EL (cell line): ENCODE data around the gene ATP8B3.

Source experiments
- DNase-seq: peaks from one replicate; pipeline ENCODE4 v3.0.0-alpha.2; 2016

The ATP8B3 gene

DNA sequence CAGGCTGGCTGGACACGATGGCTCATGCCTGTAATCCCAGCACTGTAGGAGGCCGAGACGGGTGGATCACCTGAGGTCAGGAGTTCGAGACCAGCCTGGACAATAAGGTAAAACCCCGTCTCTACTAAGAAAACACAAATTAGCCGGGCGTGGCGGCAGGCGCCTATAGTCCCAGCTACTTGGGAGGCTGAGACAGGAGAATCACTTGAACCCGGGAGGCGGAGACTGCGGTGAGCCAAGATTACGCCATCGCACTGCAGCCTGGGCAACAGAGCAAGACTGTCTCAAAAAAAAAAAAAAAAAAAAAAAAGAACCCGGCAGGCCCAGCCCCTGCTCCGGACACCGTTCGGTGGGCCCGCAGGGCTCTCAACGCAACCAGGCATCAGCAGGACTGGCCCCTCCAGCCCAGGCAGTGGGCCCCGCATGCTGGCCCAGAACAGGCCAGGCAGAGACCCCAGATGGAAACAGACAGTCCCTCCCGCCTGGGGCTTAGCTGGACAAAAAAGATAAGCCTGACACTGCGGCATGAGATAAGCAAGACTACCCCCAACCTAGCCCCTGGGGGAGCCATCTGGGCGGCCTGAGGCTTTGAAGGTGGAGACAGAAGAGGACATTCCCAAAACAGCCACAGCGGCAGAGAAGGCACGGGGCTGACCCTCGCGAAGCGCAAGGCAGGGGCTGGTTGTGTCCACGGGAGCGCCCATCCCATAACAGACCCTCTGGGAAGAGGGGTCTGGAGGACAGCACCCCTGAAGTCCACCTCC lies 24.6 kb upstream of the ATP8B3 start:
- no peak for DNase-seq

DNA sequence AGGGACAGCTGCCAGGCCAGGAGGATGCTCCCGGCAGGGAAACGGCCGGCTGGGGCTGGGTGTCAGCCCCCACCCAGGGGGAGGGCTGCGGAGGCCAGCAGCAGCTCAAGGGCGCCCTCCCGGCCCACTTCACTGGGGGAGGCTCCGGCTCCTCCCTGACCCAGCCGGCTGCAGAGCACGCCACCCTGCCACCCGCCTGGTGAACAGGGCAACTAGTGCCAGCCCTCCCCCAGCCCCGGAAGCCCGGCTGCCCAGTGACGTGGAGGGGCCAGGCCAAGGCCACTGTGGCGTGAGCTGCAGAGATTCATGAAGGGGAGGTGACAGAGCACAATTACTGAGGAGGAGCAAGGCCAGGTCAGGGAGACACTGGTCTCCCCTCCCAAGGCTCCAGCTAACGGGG lies 21.5 kb upstream of the ATP8B3 start:
- DNase-seq: no peak

DNA sequence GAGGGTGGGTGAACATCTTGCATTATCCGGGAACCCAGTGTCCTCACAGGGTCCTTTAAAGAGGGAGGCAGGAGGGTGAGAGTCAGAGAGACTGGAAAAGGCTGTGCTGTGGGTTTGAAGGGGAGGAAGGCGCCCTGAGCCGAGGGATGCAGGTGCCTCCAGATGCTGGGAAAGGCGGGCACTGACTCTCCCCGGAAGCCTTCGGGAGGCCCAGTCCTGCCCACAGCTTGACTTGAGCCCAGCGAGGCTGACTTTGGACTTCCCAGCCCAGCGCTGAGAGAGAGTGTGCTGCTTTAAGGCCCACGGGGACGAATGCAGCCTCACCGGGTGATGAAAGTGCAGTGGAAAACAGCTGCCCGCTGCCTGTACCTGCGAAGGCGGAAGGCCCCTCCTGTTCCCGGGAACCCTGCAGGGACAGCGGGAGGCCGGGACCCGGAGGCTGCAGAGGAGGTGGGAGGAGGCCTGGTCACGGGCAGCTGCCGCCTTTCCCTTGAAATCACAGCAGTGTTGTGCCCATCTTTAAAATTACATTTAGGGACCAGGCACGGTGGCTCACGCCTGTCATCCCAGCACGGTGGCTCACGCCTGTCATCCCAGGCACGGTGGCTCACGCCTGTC lies 20.1 kb upstream of the ATP8B3 start:
- DNase-seq: no peak

DNA sequence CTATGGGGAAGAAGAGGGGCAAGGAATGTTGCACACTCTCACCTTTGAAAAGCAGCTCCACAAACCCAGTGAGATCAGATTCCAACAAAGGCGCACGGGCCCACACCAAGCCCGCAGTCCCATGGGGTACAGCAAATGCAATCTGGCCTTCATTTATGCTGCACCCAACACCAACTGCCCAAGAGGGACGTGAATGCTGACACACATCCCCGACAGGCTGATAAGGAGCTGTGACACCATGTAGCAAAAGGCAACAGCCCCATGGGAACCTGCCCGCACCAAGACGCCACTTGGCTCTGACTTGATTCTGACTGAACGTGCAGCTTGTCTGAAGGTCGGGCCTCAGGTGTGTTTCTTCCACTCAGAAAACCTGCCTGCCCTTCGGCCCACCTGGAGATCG lies 18.9 kb upstream of the ATP8B3 start:
- DNase-seq: no peak

DNA sequence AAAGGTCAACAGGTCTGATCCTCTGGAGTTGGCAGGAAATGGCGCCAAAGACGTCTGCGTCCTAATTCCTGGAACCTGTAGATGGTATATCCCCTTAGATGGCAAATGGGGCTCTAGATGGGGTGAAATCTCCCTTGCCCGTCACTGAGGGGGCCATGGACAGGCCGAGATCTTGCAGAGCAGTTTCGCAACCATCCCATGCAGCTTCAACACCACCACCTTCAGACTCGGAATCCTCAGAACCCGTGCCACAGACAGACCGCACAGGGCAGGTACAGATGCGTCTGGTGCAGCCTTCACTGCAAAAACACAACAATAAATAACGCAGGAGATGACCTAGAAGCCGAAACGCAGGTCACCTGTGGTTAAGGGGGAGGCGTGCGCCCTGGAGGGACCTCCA lies 18.5 kb upstream of the ATP8B3 start:
- DNase-seq: no peak

DNA sequence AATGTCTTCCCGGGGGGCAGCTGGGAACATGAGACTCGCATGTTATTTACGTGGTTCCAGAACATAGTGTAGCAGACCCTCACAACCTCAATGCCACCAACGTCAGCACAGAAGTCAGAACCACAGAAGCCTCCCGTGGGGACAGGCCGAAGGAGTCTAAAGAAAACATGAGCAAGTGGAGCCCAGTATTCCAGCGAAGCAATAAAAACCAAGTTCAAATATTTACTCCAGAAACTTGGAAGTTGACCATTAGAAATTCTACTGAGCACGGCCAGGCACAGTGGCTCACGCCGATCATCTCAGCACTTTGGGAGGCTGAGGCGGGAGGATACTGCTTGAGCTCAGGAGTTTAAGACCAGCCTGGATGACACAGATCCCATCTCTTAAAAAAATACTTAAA lies 17.9 kb upstream of the ATP8B3 start:
- no peak for DNase-seq

DNA sequence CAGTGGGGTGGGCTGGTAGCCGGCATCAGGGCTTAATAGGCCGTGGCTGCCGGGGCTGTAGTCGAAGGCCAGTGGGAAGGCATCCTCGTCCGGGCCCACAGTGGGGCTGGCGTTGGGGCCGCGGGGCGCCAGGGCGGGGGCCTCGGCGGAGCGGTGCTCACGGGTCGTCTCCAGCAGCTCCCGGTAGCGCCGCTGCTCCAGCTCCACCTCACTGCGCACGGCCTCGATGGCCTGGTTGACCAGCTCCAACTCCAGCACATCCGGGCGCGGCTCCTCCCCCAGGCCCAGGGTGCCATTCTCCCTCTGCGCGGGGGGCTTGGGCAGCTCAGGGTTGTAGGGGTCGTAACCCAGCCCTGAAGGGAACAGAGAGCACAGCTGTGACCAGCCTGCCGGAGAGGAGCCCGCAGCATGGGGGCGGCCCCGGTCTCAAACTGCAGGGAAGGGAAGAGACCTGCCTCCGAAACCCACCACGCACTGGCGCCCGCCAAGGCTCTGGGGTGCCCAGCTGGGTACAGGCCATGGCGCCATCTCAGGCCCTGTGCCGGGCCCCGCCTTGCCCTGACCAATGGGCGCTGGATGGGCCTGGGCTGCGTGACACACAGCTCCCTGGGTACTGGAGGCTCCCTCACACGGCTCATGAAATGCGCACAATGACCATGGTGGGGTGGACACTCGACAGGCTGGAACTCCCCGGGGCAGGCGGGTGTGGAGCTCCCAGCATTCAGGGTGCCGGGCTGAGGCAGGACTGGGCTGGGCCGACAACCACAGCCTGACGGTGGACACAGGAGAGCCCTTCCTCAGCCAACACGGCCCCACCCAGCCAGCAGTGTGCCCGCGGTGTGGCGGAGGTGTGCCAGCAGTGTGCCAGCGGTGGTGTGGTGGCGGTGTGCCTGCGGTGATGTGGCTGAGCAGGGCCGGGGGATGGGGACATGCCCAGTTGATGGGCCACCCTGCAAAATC lies 16.5 kb upstream of the ATP8B3 start:
- no peak for DNase-seq

DNA sequence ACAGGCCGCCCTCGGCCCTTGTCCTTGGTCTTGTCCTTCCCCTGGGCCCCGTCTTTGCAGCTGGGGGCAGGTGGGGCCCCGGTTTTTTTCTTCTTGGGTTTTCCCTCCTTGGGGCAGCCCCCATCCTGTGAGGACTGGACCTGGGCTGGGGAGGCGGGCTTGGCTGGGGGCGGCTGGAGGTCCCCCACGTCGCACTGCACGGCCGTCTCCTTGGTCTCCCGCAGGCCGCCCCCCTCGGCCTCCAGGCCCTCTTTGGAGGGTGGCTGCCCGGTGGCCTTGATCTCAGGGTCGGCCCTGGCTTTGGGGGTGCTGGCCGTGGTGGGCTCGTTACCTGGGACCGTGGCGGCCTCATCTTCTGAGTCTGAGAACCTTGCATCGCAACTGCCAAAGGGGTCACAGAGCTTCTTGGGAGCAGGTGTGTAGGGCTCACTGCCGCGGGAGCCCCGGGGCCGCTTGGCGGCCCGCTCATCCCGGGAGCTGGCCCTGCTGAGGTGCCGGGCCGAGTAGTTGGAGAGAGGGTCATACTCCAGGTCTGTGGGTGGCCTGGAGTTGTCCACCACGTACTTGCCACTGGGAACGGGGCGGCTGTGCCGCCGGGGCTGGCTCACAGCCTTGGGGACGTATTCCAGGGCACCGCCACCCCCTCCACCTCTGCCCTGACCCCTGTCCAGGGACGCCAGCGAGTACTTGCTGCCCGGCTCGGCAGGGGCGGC lies 15.6 kb upstream of the ATP8B3 start:
- no peak for DNase-seq

DNA sequence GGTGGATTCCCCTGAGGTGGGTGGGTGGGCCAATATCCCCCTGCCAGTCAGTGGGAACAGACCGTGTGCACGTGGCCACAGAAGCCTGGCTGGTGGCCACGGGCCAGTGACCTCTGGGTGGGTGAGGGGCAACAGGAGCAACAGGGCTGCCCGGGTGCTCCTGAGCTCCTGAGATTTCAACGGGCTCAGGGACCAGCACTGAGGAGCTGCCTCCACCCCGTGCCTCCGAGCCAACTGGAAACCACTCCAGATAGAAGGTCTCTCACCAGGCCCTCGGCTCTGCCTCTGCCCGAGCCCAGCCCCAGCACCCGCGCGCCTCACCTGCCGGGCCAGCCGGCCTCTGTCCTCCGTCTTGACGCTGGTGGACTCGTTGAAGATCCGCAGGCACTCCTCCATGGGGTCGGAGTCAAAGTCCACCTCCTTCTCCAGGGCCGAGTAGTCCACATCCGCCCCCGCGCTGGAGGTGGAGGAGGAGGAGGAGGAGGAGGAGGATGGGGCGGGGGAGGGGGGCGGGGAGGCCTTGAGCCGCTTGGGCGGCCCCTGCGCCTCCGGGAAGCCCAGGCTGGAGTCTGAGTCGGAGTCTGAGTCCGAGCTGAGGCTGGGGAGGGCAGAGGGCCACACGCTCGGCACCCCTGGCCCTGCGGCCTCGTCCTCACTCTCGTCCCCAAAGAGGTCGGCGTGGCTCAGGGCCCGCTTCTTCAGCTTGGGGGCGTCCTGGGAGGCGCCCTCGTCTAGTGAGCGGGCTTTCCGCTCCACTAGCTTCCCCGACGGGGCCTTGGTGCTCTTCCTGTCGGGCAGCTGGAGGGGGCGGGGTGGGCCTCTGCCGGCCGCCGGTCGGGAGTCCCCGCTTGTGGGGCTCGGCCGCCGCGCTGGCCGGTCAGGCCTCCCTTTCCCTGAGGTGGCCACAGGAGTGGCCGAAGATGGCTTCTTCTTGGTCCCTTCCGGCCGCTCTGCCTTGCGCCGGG lies 14.8 kb upstream of the ATP8B3 start:
- DNase-seq: no peak

DNA sequence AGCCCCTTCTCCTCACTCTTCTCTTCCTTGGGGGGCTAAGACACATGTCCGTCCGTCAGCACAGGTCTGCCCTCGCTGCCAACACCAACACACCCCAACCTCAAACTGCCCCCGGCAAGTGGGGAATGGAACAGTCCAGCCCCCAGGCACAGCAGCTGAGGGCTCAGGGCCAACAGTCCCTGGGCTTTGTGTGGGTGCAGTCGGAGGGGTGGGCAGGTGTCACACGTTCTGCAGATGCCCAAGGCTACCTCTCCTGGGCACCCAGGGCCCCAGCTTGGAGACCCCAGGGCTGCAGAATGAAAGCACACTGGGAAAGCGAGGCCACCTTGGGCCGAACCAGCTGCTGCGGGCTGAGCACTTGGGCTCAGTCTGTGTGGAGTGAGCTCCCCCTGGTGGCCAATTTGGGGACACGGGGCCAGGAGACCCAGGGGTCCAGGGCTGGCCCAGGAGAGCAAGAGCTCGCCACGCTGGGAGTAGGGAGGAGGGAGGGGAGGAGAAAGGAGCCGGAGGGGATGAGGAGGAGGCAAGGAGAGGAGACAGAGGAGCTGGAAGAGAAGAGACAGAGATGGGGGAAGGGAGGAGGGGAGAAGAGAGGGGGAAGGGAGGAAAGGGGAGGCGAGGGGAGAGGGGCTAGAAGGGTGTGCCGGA lies 14.0 kb upstream of the ATP8B3 start:
- peak; percentile 65 for DNase-seq

DNA sequence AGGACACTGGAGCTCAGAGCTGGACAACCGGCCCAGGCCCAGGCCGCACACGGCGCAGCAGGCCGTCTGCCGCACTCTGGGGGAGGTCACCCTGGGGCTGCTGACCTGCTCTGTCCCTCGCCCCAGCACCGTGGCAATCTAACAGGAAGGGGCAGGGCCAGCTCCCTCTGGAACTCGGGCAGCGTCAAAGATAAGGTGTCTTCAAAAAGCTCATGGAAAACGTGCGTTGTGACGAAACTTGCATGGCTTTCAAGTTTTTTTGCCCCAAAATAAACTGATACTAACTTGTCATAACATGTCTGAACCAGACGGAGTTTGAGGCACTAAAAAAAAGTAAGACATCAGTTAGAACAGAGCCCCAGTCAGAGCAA lies 12.2 kb upstream of the ATP8B3 start:
- DNase-seq: no peak

DNA sequence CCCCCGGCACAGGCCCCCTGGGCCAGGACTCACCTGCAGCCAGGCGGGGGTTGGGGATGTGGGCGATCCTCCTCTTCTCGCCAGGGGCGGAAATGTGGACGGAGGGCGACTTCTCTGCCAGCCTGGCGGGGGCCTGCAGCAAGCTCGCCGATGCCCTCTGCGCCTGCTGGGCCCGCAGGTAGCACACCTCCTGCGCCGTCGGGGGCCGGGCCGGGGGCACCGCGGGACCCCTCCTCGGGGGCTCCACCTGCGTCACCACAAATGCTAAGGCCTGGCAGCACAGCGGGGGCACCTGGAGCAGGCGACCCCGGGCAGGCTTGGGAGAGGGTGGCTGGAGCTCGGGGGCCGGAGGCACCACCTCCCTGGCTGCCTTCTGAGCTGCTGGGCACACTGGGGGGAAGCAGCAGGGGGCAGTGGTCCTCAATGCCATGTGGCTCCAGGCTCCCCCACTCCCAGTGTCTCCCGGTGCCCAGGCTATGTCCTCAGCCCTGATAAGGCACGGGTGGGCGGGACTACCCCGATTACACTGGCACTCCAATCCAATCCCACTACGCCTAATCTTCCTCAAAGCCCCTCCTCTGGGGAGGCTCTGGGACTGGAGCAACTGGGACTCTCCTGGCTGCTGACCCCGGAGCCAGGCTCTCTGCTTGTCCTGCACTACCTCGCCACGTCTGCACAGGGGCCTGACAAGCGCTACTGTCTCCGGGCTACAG lies 11.6 kb upstream of the ATP8B3 start:
- DNase-seq: no peak

DNA sequence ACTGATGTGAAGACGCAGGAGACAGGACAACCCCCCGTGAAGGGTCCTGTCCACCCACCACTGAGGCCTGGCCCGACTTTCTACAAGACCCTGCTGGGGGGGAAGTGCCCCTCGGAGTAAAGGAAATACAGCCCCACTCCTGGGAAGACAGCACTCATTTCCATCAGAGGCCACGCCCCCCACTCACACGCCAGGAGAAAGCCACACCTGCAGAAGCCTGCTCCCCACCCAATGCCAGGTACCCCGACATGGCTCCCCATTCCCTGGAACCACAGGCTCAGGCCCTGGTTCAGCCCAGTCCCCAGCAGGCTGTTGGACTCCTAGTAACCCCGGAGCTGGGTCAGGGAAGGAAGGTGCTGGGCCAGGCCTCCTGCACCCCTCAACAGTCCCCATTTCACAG lies 10.9 kb upstream of the ATP8B3 start:
- DNase-seq: no peak

DNA sequence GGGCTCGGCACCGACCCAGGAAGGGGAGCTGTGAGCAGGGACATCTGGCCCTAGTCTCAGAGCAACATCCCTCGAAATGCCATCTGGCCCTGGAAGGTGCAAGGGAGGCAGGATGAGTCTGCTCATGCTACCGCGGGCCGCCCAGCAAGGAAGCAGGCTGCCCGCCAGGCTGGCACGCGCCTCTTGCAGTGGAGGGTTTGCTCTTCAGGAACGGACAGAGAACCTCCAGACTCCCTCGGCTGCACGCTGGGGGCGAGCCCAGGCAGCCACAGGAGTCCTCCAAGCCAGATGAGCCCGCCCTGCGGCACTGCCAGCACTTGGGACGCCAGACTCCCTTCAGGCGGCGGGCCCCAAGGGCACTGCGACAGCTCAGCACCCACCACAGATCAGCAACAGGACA lies 10.1 kb upstream of the ATP8B3 start:
- DNase-seq: no peak

DNA sequence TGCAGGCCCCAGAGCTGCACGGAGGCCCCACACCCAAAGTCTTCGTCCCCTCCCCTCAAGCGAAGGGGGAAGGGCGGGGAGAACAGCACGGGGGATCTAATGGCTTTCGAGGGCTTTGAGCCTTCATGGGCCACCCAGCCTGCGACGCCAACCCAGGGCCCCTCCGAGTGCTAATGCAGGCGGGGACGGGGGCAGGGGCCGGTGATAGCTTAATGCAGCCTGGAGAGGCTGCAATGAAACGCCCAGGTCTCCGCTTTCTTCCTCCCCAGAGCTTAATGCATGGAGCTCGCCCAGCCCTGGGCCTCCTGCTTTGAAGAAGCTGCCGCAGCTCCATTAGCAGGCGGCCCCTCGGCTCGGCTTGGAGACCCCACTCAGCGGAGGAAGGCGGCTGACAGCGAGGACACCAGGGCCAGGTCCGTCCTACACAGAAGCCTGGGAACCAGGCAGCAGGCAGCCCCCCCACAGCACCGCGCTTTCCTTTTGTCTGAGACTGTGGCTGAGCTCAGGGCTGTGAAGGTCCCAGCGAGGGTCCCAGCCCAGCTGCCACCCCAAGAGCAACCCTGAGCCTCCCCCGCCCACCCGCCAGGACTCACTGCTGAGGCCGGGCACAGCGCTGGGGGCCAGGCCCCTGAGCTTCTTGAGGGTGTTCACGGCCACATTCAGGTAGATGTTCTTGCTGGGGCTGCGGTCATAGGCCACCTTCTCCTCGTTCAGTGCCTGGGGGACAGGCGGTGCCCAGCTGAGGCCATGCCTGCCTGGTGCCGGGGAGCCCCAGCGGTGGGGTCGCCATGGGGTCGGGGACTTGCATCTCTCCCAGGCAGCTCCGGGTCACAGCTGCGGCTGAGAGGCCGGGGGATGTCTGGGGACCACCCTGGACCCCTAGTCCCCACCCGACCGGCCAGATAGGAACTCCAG lies 7.5 kb upstream of the ATP8B3 start:
- no peak for DNase-seq

DNA sequence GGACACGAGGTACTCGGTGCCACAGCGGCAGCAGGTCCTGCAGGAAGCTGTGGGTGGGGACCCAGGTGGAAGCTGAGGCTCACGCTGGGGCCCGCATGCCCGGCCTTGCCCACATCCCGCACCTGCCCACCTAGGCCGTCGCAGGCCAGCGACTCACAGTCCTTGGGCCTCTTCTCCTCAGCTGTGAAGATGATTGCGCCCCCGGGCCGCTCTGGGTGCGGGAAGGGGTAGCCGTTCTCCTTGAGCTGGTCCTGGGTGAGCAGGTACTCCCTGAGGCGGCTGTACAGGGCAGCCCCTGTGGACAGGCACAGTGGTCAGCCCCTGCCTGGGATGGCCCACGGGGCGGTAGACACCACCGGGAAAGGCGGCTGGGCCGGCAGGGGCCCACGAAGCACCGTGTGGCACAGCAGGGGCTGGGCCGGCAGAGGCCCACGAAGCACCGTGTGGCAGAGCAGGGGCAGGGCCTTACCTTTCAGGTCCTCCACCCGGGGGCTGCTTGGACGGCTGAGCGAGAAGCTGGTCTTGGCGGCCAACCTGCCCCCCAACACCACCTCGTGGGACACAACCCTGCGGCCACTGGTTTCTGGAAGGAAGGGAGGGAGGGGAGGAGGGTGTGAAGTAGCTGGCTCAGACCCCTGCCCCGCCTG lies 6.6 kb upstream of the ATP8B3 start:
- DNase-seq: no peak

DNA sequence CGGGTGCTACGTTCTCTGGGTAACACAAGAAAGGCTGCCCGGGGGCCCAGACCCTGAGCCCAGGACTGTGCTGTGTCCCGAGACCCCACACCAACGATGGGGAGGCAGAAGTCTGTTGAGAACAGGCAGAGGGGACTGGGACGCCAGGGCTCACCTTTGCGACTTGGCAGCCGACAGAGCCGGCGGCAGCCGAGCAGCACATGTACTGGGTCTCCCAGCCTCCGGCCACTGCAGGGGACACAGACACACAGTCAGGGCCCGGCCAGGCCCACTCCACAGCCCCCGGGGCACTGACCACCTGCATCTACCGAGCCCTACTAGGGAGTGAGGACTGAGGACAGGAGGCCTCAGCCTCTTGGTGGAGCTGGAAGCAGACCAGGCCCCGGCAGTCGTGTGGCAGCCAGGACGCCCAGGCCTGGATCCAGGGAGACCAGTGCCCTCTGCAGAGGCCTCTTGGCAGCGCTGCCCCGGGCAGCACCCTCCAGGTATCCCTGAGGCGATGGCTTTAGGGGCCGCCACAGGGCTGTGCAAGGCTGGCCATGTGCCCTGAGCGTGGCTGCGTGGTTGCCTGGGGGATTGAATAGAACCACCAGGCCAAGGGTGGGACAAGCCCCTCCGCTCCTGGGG lies 5.6 kb upstream of the ATP8B3 start:
- no peak for DNase-seq

DNA sequence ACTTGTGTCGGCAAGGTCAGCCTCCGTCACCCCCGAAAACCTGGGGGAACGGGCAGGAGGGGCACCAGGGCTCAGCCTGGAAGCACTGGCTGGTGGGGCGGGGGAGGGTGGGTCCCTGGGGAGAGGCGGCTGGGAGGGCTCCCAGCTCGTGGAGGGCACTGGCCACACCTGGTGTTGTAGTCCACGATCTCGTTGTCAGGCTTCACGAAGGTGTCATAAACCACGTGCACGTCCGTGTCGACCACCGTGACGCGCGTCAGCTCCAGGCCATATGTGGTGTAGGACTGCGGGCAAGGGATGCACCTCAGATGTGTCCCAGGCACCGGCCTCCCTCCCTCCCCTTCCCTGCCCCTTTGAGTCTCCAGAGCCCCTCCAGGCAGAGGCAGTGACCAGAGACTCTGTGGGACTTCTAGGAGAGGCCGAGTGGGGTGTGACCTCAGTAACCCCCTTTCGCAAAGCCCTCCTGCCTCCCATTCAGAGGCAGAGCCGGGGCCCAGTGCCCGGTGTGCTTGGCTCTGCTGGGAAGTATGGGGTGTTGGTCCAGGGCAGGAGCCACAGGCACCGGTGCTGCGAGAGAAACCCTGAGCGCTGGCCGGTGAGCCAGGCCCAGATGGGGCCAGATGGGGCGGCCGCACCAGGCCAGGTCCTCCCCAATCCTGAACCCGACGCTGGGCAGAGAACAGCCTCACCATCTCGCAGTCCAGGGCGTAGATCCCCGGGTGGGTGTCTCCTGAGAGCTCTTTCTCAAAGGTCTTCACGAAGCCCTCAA lies 4.6 kb upstream of the ATP8B3 start:
- DNase-seq: no peak
